Pancreas (tissue), 10 donors: ENCODE data around the gene TRERF1. TPM values are rescaled to one million over a fixed set of nuclear protein-coding genes. Genes with fewer than 3 reads are reported as not detected.

Experiments used
- ATAC-seq, 4 donors: fragments of 200-7000 bp; cut with Tn5 transposase; one replicate each; pipeline versions ENCODE4 v1.8.0 to v1.9.1; 2020; ENCODE audit warnings: mild to moderate bottlenecking in 4 of 4, moderate library complexity in 4 of 4
- DNase-seq, 6 donors: peaks; one replicate each; pipeline ENCODE4 v3.0.0-alpha.2; 2020
- FAIRE-seq: peaks from 2 replicates; lab custom pipeline; 2012; peaks lifted over from hg19 to GRCh38; lab: Jason Lieb, UNC
- H3K27ac ChIP-seq, 4 donors: fragments of 200-600 bp; sonication (generic); 1 replicate in 3 of 4; 2 replicates in 1 of 4; pipeline versions ENCODE4 v1.5.0 to v1.8.0; 2020
- H3K27me3 ChIP-seq, 4 donors: fragments of 200-600 bp; one replicate each; pipeline ENCODE4 v1.8.0; 2021
- H3K36me3 ChIP-seq, 3 donors: fragments of 200-600 bp; sonication (generic) in 1 of 3; one replicate each; pipeline versions ENCODE4 v1.5.0 to v1.8.0; 2020 to 2021
- H3K4me1 ChIP-seq, 3 donors: fragments of 200-600 bp; one replicate each; pipeline ENCODE4 v1.8.0; 2021
- H3K4me3 ChIP-seq, 4 donors: fragments of 200-600 bp; sonication (generic) in 2 of 4; one replicate each; pipeline versions ENCODE4 v1.5.0 to v1.8.0; 2020 to 2021
- H3K9me3 ChIP-seq, 4 donors: fragments of 200-600 bp; one replicate each; pipeline ENCODE4 v1.8.0; 2021
- WGBS, 2 donors: extraction: QIAGEN DNeasy Blood & Tissue Kit; methylation state at CpG; one replicate each; pipeline ENCODE4 v1.1.7; 2013; 5-methylcytosine and 5-hydroxymethylcytosine counted together
- intact Hi-C, 3 donors: fragments of 100-400 bp; cut with DNase I; formaldehyde crosslinking; loops; one replicate each; pipeline versions ENCODE4 v1.11.1 to v1.14.2; 2022
- polyA plus RNA-seq, 2 donors: library from polyadenylated mRNA; stranded (reverse); fragments of 200-250 nt; gene quantifications; one replicate each; pipeline ENCODE4 v1.2.3, GENCODE V29; 2013
- total RNA-seq, 6 donors: library from RNA; stranded (reverse); fragmentation: NEBNext Ultra II Directional in 4 of 6; extraction: Animal tissue kit (Norgen Biotek cat#: 25700) in 4 of 6; gene quantifications; one replicate each; pipeline versions ENCODE4 v1.2.1 to v1.2.4, GENCODE V29; 2021 to 2023
- TF ChIP-seq, protein P1 (sequence below), 4 donors: fragments of 200-600 bp; sonication (generic) in 3 of 4; IDR thresholded peaks; one replicate each; pipeline versions ENCODE4 v1.5.0 to v1.8.0; 2021; ENCODE audit warnings: antibody characterized with exemption in 4 of 4
- donor health status: healthy with polysubstance abuse.
- donor health status: DM: no; HTN: no; CAD: no; lungs with moderate emphysema.
- donor health status: DM: no; HTN: no; CAD: no.
- donor health status: control.
- donor health status: control.
- donor health status: Bipolar disorder and iron deficiency.
- donor health status: DM: yes; HTN: yes; CAD: no.
- donor health status: DM: no; HTN: no; CAD: no.
- donor health status: DM: no; HTN: no; CAD: no.
- donor health status: DM: yes; HTN: yes; CAD: no.

TRERF1 gene
- total and polyA plus RNA-seq, 8 donors, result 0.94 to 2.5 (median 1.5) TPM

- no peaks in the 10 kb centered on the region for H3K27me3 ChIP-seq
- no peak for ATAC-seq
- H3K4me3 ChIP-seq, result no peak overlapping the region
- WGBS, 2 donors, result 72 to 83% methylated on average over 1 of the region's 1 CpG
- no peak overlapping the region for H3K27ac ChIP-seq
- no peaks in the 10 kb centered on the region for H3K4me1 ChIP-seq
- intact Hi-C loops, result no loop called here
- no peak for DNase-seq
- FAIRE-seq, result no peak
- H3K36me3 ChIP-seq, result no peaks in the 10 kb centered on the region
- TF ChIP-seq, protein P1, sequence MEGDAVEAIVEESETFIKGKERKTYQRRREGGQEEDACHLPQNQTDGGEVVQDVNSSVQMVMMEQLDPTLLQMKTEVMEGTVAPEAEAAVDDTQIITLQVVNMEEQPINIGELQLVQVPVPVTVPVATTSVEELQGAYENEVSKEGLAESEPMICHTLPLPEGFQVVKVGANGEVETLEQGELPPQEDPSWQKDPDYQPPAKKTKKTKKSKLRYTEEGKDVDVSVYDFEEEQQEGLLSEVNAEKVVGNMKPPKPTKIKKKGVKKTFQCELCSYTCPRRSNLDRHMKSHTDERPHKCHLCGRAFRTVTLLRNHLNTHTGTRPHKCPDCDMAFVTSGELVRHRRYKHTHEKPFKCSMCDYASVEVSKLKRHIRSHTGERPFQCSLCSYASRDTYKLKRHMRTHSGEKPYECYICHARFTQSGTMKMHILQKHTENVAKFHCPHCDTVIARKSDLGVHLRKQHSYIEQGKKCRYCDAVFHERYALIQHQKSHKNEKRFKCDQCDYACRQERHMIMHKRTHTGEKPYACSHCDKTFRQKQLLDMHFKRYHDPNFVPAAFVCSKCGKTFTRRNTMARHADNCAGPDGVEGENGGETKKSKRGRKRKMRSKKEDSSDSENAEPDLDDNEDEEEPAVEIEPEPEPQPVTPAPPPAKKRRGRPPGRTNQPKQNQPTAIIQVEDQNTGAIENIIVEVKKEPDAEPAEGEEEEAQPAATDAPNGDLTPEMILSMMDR (IDR thresholded peaks at IDR 0.05), result no peak
- H3K9me3 ChIP-seq, result no peaks in the 10 kb centered on the region
These were observed 32.5 kb upstream of the TRERF1 start for GRCh38 chr6:42484261-42484660.

DNA sequence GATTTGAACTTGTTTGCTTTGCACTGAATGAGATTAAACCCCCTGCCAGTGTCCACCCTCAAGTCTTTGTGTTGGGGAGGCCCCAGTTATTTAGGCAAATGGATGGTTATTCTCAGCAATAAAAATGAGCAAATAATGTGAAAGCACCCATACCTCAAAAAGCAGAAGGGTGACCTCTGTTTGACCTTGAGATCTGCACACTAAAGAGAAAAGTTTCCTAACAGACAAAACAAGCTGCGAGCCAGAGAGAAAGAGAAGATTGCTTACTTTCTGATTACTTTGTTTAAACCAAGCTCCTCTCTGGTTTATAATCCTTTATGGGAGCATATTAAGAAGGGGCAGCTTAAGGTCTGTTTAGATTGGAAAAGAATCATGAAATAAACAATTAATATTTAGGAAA is 30.4 kb upstream of the TRERF1 start:
- H3K27ac ChIP-seq, result no peak overlapping the region
- FAIRE-seq, result no peak
- no peaks in the 10 kb centered on the region for H3K9me3 ChIP-seq
- DNase-seq, result no peak
- intact Hi-C loops, result no loop called here
- TF ChIP-seq, protein P1 (IDR thresholded peaks at IDR 0.05), result no peak
- no peaks in the 10 kb centered on the region for H3K27me3 ChIP-seq
- H3K4me3 ChIP-seq, result no peak overlapping the region
- H3K36me3 ChIP-seq, result no peaks in the 10 kb centered on the region
- no peaks in the 10 kb centered on the region for H3K4me1 ChIP-seq
- 37 to 44% methylated on average over 1 of the region's 1 CpG for WGBS, 2 donors
- no peak for ATAC-seq

- Histone ChIP-seq H3K27me3 (no peaks in the 10 kb centered on the region), H3K4me3 (no peak overlapping the region), H3K27ac (no peak overlapping the region), H3K36me3 (no peaks in the 10 kb centered on the region), H3K4me1 (no peaks in the 10 kb centered on the region), H3K9me3 (no peaks in the 10 kb centered on the region)
- TF ChIP-seq, protein P1 (IDR thresholded peaks at IDR 0.05), result no peak
- FAIRE-seq (no peak), DNase-seq (no peak), ATAC-seq (no peak)
- 41 to 47% methylated on average over 3 of the region's 3 CpGs for WGBS, 2 donors
- intact Hi-C loops, result no loop called here
These were observed 20.0 kb upstream of the TRERF1 start for GRCh38 chr6:42471714-42472113.

DNA sequence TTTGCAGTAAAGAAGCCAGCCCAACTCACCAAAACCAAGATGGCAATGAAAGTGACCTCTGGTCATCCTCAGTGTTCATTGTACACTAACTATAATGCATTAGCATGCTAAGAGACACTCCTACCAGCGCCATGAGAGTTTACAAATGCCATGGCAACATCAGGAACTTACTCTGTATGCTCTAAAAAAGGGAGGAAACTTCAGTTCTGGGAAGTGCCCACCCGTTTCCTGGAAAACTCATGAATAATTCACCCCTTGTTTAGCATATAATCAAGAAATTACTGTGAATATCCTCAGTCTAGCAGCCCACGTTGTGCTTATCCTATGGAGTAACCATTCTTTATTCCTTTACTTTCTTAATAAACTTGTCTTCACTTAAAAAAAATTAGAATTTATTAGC is 19.4 kb upstream of the TRERF1 start:
- no peak overlapping the region for H3K27ac ChIP-seq
- intact Hi-C loops, result no loop called here
- no peaks in the 10 kb centered on the region for H3K9me3 ChIP-seq
- no peak for FAIRE-seq
- no peak for DNase-seq
- ATAC-seq, result no peak
- no peaks in the 10 kb centered on the region for H3K36me3 ChIP-seq
- no peak overlapping the region for H3K4me3 ChIP-seq
- TF ChIP-seq, protein P1 (IDR thresholded peaks at IDR 0.05), result no peak
- H3K27me3 ChIP-seq, result no peaks in the 10 kb centered on the region
- no peaks in the 10 kb centered on the region for H3K4me1 ChIP-seq
- 63 to 75% methylated on average over 3 of the region's 3 CpGs for WGBS, 2 donors

- H3K4me3 ChIP-seq, result no peak overlapping the region
- intact Hi-C loops, result no loop called here
- H3K36me3 ChIP-seq, result no peaks in the 10 kb centered on the region
- H3K27me3 ChIP-seq, result no peaks in the 10 kb centered on the region
- no peak overlapping the region for H3K27ac ChIP-seq
- no peak for FAIRE-seq
- H3K9me3 ChIP-seq, result no peaks in the 10 kb centered on the region
- WGBS, 2 donors, result 95 to 100% methylated on average over 1 of the region's 1 CpG
- DNase-seq, result no peak
- H3K4me1 ChIP-seq, result no peaks in the 10 kb centered on the region
- TF ChIP-seq, protein P1 (IDR thresholded peaks at IDR 0.05), result no peak
- ATAC-seq, result no peak
These were observed 16.5 kb upstream of the TRERF1 start for GRCh38 chr6:42468273-42468672.
